GM23338 (cell line): ENCODE measurements around the gene EPB41L5. TPM values are rescaled to one million over a fixed set of nuclear protein-coding genes. Genes with fewer than 3 reads are reported as not detected.

Source experiments
- ATAC-seq: fragments of 200-7000 bp; cut with Tn5 transposase; 3 replicates; pipeline ENCODE4 v1.9.1; 2020
- DNase-seq: peaks from one replicate; pipeline ENCODE4 v3.0.0-alpha.2; 2015; ENCODE audit warnings: low spot score
- H2AFZ ChIP-seq: fragments of 200-600 bp; sonication (generic); 2 replicates; pipeline ENCODE4 v1.8.0; 2016; ENCODE audit warnings: antibody characterized with exemption, mild to moderate bottlenecking, moderate library complexity
- H3F3A ChIP-seq: fragments of 200-600 bp; sonication (generic); replicated peaks from 2 replicates; pipeline ENCODE4 v1.8.0; 2017; ENCODE audit warnings: antibody characterized with exemption, mixed run types, low read depth
- H3K27ac ChIP-seq: fragments of 200-600 bp; sonication (generic); 2 replicates; pipeline ENCODE4 v1.6.1; 2016; ENCODE audit warnings: low read depth
- H3K27me3 ChIP-seq: fragments of 200-600 bp; sonication (generic); 2 replicates; pipeline ENCODE4 v1.8.0; 2016; ENCODE audit warnings: mild to moderate bottlenecking, mixed run types, moderate library complexity; ENCODE audit not compliant: insufficient read depth
- H3K36me3 ChIP-seq: fragments of 200-600 bp; sonication (generic); 2 replicates; pipeline ENCODE4 v1.8.0; 2016; ENCODE audit warnings: mild to moderate bottlenecking; ENCODE audit not compliant: insufficient read depth
- H3K4me1 ChIP-seq: fragments of 200-600 bp; sonication (generic); 2 replicates; pipeline ENCODE4 v1.8.0; 2016; ENCODE audit warnings: mild to moderate bottlenecking, moderate library complexity; ENCODE audit not compliant: insufficient read depth
- H3K4me2 ChIP-seq: fragments of 200-600 bp; sonication (generic); 2 replicates; pipeline ENCODE4 v1.7.1; 2017; ENCODE audit warnings: mixed run types
- H3K4me3 ChIP-seq: fragments of 200-600 bp; sonication (generic); 2 replicates; pipeline ENCODE4 v1.6.1; 2016; ENCODE audit warnings: mixed run types
- H3K79me2 ChIP-seq: fragments of 200-600 bp; sonication (generic); replicated peaks from 2 replicates; pipeline ENCODE4 v1.8.0; 2017; ENCODE audit warnings: mild to moderate bottlenecking; ENCODE audit not compliant: insufficient read depth
- H3K9me2 ChIP-seq: fragments of 200-600 bp; sonication (generic); 2 replicates; pipeline ENCODE4 v1.8.0; 2017; ENCODE audit not compliant: insufficient read depth
- H4K20me1 ChIP-seq: fragments of 200-600 bp; sonication (generic); replicated peaks from 2 replicates; pipeline ENCODE4 v1.8.0; 2017; ENCODE audit warnings: mild to moderate bottlenecking; ENCODE audit not compliant: insufficient read depth
- H3K27ac Mint-ChIP-seq: 2 replicates; pipeline ENCODE4 v1.8.0; 2020; ENCODE audit warnings: inconsistent platforms, mild to moderate bottlenecking, moderate library complexity, mixed read lengths
- H3K27me3 Mint-ChIP-seq: 3 replicates; pipeline ENCODE4 v1.8.0; 2022; ENCODE audit warnings: low read depth, mild to moderate bottlenecking, moderate library complexity, mixed read lengths, inconsistent platforms; ENCODE audit not compliant: insufficient read depth, poor library complexity
- H3K36me3 Mint-ChIP-seq: 3 replicates; pipeline ENCODE4 v1.8.0; 2021; ENCODE audit warnings: low read depth, mild to moderate bottlenecking, inconsistent platforms, moderate library complexity, mixed read lengths
- H3K4me1 Mint-ChIP-seq: 3 replicates; pipeline ENCODE4 v1.8.0; 2020; ENCODE audit warnings: mild to moderate bottlenecking, inconsistent platforms, mixed read lengths
- H3K4me3 Mint-ChIP-seq: 3 replicates; pipeline ENCODE4 v1.8.0; 2021; ENCODE audit warnings: moderate library complexity, mild to moderate bottlenecking, inconsistent platforms, mixed read lengths
- H3K9me3 Mint-ChIP-seq: 3 replicates; pipeline ENCODE4 v1.8.0; 2020; ENCODE audit warnings: moderate library complexity, mild to moderate bottlenecking, inconsistent platforms, mixed read lengths
- CREB1 ChIP-seq: fragments of 250-450 bp; sonication (Bioruptor Pico); IDR thresholded peaks from 2 replicates; pipeline ENCODE4 v1.5.0; 2020; ENCODE audit warnings: low read depth, mild to moderate bottlenecking, moderate library complexity
- CTCF ChIP-seq, 2 experiments: fragments of 200-600 bp in 1 of 2; sonication (generic) in 1 of 2; conservative IDR thresholded peaks; 2 replicates each; pipeline versions ENCODE4 v1.5.1 to v1.6.1; 2016 to 2017; ENCODE audit warnings: antibody characterized with exemption in 2 of 2, low read depth in 2 of 2, mild to moderate bottlenecking in 2 of 2, moderate library complexity in 1 of 2
- EZH2 ChIP-seq: fragments of 200-600 bp; sonication (generic); IDR thresholded peaks from one replicate; pipeline ENCODE4 v1.8.0; 2017; ENCODE audit warnings: antibody characterized with exemption, mild to moderate bottlenecking, low read depth; ENCODE audit not compliant: unreplicated experiment
- EZH2phosphoT487 ChIP-seq: fragments of 200-600 bp; sonication (generic); IDR thresholded peaks from one replicate; pipeline ENCODE4 v1.8.1; 2018; ENCODE audit warnings: antibody characterized with exemption; ENCODE audit not compliant: unreplicated experiment
- NANOG ChIP-seq: IDR thresholded peaks from 2 replicates; pipeline ENCODE4 v1.6.1; 2016; ENCODE audit warnings: antibody characterized with exemption, borderline replicate concordance
- POLR2AphosphoS5 ChIP-seq: IDR thresholded peaks from 2 replicates; pipeline ENCODE4 v1.6.1; 2016; ENCODE audit warnings: antibody characterized with exemption, low read depth
- ZNF114 ChIP-seq: fragments of 250-450 bp; sonication (Bioruptor Pico); IDR thresholded peaks from 2 replicates; pipeline ENCODE4 v1.5.0; 2020; ENCODE audit warnings: mild to moderate bottlenecking, moderate library complexity
- ZNF331 ChIP-seq: fragments of 250-450 bp; sonication (Bioruptor Pico); IDR thresholded peaks from 2 replicates; pipeline ENCODE4 v1.5.0; 2020; ENCODE audit warnings: low read depth, mild to moderate bottlenecking, moderate library complexity
- polyA plus RNA-seq: library from polyadenylated mRNA; unstranded; fragments of >200 nt; fragmentation: Nextera tagmentation; extraction: Ambion mirVana; gene quantifications from 2 replicates; pipeline ENCODE4 v1.2.1, GENCODE V29; 2016
- total RNA-seq: library from RNA; depleted of rRNA; stranded (reverse); fragments of >200 nt; shearing (Covaris generic); gene quantifications from 2 replicates; pipeline ENCODE4 v1.2.3, GENCODE V29; 2014
- TF ChIP-seq, protein P1 (sequence below): fragments of 250-450 bp; sonication (Bioruptor Pico); IDR thresholded peaks from 2 replicates; pipeline ENCODE4 v1.5.0; 2020; ENCODE audit warnings: mild to moderate bottlenecking, moderate library complexity

The EPB41L5 gene
- total and polyA plus RNA-seq, 2 experiments from 2014 or later, result 15.5 to 35.4 TPM

DNA sequence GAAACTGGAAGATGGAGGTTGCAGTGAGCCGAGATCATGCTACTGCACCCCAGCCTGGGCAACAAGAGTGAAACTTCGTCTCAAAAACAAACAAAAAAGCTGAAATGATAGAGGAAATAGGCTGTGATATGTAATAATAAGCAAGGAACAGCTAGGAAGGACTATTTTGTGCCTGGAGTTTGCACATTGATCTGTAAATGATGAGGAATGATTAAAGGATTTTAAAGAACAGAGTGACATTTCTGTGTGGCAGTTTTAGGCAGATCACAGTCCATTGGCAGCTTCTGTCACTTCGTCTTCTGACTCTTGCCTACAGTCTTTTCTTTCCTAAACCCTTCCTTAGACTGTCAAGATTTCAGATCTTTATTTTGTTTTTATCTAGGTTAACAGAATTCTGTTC, 19.4 kb downstream of the EPB41L5 start:
- H3K36me3 ChIP-seq, result no peaks in the 10 kb centered on the region
- peaks cover 2% of the 10 kb centered on the region for H3K27me3 Mint-ChIP-seq
- no peaks in the 10 kb centered on the region for H3F3A ChIP-seq
- no peaks in the 10 kb centered on the region for H3K27me3 ChIP-seq
- H4K20me1 ChIP-seq, result peaks cover 6% of the 10 kb centered on the region; the same call in 1 of the 2 replicates
- peaks cover 15% of the 10 kb centered on the region for H3K4me1 ChIP-seq
- peaks cover 1% of the 10 kb centered on the region; the same call in 2 of the 3 replicates for H3K36me3 Mint-ChIP-seq
- H3K9me3 Mint-ChIP-seq, result no peaks in the 10 kb centered on the region
- H3K4me3 ChIP-seq, result no peak overlapping the region
- H3K4me2 ChIP-seq, result no peak overlapping the region
- H3K79me2 ChIP-seq, result peaks cover 68% of the 10 kb centered on the region
- no peak overlapping the region for H3K4me3 Mint-ChIP-seq
- peaks cover 27% of the 10 kb centered on the region for H3K4me1 Mint-ChIP-seq
- no peak overlapping the region for H2AFZ ChIP-seq
- ATAC-seq (no peak), DNase-seq (no peak)
- H3K27ac ChIP-seq, result no peak overlapping the region
- TF ChIP-seq CREB1 (CRISPR knock-in tag) (no peak), POLR2AphosphoS5 (no peak), ZNF331 (CRISPR knock-in tag) (no peak), EZH2 (no peak), CTCF (conservative IDR thresholded peaks at IDR 0.05; ENCODE audit: low read depth in 2 of 2) (no peak), ZNF114 (no peak), EZH2phosphoT487 (no peak), NANOG (no peak)
- TF ChIP-seq, protein P1, sequence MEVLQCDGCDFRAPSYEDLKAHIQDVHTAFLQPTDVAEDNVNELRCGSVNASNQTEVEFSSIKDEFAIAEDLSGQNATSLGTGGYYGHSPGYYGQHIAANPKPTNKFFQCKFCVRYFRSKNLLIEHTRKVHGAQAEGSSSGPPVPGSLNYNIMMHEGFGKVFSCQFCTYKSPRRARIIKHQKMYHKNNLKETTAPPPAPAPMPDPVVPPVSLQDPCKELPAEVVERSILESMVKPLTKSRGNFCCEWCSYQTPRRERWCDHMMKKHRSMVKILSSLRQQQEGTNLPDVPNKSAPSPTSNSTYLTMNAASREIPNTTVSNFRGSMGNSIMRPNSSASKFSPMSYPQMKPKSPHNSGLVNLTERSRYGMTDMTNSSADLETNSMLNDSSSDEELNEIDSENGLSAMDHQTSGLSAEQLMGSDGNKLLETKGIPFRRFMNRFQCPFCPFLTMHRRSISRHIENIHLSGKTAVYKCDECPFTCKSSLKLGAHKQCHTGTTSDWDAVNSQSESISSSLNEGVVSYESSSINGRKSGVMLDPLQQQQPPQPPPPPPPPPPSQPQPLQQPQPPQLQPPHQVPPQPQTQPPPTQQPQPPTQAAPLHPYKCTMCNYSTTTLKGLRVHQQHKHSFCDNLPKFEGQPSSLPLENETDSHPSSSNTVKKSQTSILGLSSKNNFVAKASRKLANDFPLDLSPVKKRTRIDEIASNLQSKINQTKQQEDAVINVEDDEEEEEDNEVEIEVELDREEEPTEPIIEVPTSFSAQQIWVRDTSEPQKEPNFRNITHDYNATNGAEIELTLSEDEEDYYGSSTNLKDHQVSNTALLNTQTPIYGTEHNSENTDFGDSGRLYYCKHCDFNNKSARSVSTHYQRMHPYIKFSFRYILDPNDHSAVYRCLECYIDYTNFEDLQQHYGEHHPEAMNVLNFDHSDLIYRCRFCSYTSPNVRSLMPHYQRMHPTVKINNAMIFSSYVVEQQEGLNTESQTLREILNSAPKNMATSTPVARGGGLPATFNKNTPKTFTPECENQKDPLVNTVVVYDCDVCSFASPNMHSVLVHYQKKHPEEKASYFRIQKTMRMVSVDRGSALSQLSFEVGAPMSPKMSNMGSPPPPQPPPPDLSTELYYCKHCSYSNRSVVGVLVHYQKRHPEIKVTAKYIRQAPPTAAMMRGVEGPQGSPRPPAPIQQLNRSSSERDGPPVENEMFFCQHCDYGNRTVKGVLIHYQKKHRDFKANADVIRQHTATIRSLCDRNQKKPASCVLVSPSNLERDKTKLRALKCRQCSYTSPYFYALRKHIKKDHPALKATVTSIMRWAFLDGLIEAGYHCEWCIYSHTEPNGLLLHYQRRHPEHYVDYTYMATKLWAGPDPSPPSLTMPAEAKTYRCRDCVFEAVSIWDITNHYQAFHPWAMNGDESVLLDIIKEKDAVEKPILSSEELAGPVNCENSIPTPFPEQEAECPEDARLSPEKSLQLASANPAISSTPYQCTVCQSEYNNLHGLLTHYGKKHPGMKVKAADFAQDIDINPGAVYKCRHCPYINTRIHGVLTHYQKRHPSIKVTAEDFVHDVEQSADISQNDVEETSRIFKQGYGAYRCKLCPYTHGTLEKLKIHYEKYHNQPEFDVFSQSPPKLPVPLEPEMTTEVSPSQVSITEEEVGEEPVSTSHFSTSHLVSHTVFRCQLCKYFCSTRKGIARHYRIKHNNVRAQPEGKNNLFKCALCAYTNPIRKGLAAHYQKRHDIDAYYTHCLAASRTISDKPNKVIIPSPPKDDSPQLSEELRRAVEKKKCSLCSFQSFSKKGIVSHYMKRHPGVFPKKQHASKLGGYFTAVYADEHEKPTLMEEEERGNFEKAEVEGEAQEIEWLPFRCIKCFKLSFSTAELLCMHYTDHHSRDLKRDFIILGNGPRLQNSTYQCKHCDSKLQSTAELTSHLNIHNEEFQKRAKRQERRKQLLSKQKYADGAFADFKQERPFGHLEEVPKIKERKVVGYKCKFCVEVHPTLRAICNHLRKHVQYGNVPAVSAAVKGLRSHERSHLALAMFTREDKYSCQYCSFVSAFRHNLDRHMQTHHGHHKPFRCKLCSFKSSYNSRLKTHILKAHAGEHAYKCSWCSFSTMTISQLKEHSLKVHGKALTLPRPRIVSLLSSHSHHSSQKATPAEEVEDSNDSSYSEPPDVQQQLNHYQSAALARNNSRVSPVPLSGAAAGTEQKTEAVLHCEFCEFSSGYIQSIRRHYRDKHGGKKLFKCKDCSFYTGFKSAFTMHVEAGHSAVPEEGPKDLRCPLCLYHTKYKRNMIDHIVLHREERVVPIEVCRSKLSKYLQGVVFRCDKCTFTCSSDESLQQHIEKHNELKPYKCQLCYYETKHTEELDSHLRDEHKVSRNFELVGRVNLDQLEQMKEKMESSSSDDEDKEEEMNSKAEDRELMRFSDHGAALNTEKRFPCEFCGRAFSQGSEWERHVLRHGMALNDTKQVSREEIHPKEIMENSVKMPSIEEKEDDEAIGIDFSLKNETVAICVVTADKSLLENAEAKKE (CRISPR knock-in tag), result no peak
- peak overlapping the region; percentile 63; the same call in 1 of the 2 replicates for H3K27ac Mint-ChIP-seq
- H3K9me2 ChIP-seq, result no peaks in the 10 kb centered on the region
